Sigmoid colon (tissue), 4 donors: ENCODE measurements around the gene LHFPL2.

Experiments used
- EP300 ChIP-seq, 4 donors: sonication (generic); formaldehyde crosslinking; IDR thresholded peaks; one replicate each; pipeline ENCODE4 v1.6.1; 2017; ENCODE audit warnings: antibody characterized with exemption in 4 of 4
- POLR2A ChIP-seq, 2 donors: fragments of 450-650 bp; IDR thresholded peaks; one replicate each; pipeline ENCODE4 v1.6.1; 2016; ENCODE audit warnings: antibody characterized with exemption in 2 of 2, mild to moderate bottlenecking in 2 of 2, moderate library complexity in 2 of 2
- POLR2AphosphoS5 ChIP-seq, 4 donors: sonication (generic); formaldehyde crosslinking; IDR thresholded peaks; one replicate each; pipeline ENCODE4 v1.6.1; 2017; ENCODE audit warnings: antibody characterized with exemption in 4 of 4
- TF ChIP-seq, protein P1 (sequence below), 4 experiments: fragments of 450-650 bp in 3 of 4; fragments of 200-600 bp in 1 of 4; IDR thresholded peaks; one replicate each; pipeline ENCODE4 v1.5.1; 2016 to 2019; ENCODE audit warnings: antibody characterized with exemption in 4 of 4, mild to moderate bottlenecking in 3 of 4, moderate library complexity in 2 of 4

- no peak for TF ChIP-seq POLR2A (IDR thresholded peaks at IDR 0.05)
- TF ChIP-seq, protein P1, sequence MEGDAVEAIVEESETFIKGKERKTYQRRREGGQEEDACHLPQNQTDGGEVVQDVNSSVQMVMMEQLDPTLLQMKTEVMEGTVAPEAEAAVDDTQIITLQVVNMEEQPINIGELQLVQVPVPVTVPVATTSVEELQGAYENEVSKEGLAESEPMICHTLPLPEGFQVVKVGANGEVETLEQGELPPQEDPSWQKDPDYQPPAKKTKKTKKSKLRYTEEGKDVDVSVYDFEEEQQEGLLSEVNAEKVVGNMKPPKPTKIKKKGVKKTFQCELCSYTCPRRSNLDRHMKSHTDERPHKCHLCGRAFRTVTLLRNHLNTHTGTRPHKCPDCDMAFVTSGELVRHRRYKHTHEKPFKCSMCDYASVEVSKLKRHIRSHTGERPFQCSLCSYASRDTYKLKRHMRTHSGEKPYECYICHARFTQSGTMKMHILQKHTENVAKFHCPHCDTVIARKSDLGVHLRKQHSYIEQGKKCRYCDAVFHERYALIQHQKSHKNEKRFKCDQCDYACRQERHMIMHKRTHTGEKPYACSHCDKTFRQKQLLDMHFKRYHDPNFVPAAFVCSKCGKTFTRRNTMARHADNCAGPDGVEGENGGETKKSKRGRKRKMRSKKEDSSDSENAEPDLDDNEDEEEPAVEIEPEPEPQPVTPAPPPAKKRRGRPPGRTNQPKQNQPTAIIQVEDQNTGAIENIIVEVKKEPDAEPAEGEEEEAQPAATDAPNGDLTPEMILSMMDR (IDR thresholded peaks at IDR 0.05) = no peak
- TF ChIP-seq EP300 (IDR thresholded peaks at IDR 0.05) = no peak
- no peak for TF ChIP-seq POLR2AphosphoS5 (IDR thresholded peaks at IDR 0.05)
These were observed 48.1 kb upstream of the LHFPL2 start for GRCh38 chr5:78696637-78697036.
